Measurements from ENCODE around the gene PCDHB7. TPM values are rescaled to one million over a fixed set of nuclear protein-coding genes. Genes with fewer than 3 reads are reported as not detected.

The PCDHB7 gene
- total RNA-seq: 0.16 and 0.63 TPM in 2 replicates

GRCh38 chr5:141172381-141173204 lies at the start of gene PCDHB7:
PCDHB7 (plus strand) TSS chr5:141172644; CDS start chr5:141172836, 192 bp downstream.

DNA sequence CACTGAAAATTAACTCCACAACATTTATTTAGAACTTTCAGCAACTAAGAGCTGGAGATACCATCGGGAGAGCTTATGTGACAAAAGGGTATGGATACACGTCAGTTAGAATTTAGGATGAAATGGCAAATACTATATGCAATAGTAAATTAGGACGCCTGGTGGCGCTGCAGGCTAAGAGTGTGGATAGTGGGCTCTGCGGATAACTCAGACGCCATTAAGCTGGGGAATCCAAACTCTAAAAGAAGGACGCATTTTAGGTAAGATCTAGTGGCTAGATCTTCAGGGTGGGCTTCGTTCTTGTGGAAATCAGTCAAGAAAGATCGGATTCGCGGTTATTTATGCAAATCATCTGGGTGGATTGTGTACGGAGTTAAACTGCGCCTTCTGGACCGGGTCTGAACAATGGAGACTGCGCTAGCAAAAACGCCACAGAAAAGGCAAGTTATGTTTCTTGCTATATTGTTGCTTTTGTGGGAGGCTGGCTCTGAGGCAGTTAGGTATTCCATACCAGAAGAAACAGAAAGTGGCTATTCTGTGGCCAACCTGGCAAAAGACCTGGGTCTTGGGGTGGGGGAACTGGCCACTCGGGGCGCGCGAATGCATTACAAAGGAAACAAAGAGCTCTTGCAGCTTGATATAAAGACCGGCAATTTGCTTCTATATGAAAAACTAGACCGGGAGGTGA lies 37.3 kb upstream of the PCDHB7 start, which contains the start of gene PCDHB5:
PCDHB5 (plus strand) TSS at position 177 of the 688 bp plus-strand sequence; CDS start at position 406, 229 bp downstream.

GRCh38 chr5:141149812-141150211 lies 22.6 kb upstream of the PCDHB7 start, which contains the start of gene PCDHB6:
PCDHB6 (plus strand) TSS chr5:141150057; CDS start chr5:141150258, 201 bp downstream.

DNA sequence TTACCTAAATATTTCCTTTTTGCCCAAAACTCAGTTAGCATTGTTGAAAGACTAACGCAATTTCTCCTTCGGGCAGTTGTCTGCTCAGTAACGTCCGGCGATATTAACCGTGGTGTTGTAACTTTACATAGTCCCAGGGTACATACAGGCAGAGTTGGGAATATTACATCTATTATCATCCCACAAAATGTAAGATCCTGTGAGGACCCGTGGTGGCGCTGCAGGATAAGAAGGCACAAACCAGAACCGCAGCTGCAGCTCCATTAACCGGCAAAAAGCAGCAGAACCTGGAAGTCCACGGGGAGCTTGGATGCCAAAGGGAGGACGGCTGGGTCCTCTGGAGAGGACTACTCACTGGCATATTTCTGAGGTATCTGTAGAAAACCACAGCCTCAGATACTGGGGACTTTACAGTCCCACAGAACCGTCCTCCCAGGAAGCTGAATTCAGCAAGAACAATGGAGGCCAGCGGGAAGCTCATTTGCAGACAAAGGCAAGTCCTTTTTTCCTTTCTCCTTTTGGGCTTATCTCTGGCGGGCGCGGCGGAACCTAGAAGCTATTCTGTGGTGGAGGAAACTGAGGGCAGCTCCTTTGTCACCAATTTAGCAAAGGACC lies 5.2 kb downstream of the PCDHB7 start, which contains the start of gene PCDHB8:
PCDHB8 (plus strand) TSS at position 214 of the 615 bp plus-strand sequence; CDS start at position 459, 245 bp downstream.

DNA sequence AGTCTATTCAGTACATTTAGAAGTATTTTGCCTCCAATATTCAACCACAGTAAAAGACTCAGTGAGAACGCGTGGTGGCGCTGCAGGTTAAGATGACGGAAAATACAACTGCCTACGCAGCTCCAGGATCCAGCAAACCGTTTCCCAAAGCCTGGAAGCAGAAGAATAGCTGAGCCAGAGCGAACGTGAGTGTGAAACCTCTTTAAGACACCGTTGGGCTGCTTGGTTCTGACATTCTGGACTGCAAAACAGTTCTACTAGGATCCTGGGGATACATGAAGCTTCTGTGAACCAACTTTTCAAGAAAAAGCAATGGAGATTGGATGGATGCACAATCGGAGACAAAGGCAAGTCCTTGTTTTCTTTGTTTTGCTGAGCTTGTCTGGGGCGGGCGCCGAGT lies 9.8 kb downstream of the PCDHB7 start, which contains the start of gene PCDHB16:
PCDHB16 (plus strand) TSS at position 140 of the 400 bp plus-strand sequence; CDS start at position 313, 173 bp downstream.

DNA sequence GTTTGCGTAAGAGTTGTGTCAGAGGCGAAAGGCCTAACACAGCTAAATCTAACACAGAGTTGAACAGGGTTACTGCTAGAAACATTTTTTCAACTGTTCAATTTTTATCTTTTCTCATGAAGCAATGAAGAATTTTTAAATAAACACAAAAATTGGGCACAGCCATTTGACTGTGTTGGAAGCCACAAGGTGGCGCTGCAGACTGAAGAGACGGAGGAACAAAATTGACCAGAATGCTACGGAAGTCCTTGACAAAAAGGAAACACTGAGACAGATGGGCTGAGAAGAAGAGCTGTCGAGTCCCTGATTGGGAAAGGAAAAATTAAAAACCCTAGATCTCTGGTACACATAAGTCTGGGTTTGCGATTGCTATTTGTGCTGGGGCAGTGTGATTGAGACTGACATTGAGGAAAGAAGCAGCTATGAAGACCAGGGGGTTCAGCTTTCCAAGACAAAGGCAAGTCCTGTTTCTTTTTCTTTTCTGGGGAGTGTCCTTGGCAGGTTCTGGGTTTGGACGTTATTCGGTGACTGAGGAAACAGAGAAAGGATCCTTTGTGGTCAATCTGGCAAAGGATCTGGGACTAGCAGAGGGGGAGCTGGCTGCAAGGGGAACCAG lies 14.6 kb downstream of the PCDHB7 start, which contains the start of gene PCDHB9:
PCDHB9 (plus strand) TSS at position 265 of the 616 bp plus-strand sequence; CDS start at position 423, 158 bp downstream.

GRCh38 chr5:141192110-141192725 lies 19.8 kb downstream of the PCDHB7 start, which contains the start of gene PCDHB10:
PCDHB10 (plus strand) TSS chr5:141192353; CDS start chr5:141192553, 200 bp downstream.

GRCh38 chr5:141199359-141200235 lies 27.2 kb downstream of the PCDHB7 start, which contains the start of gene PCDHB11:
PCDHB11 (plus strand) TSS chr5:141199627; CDS start chr5:141199775, 148 bp downstream.

DNA sequence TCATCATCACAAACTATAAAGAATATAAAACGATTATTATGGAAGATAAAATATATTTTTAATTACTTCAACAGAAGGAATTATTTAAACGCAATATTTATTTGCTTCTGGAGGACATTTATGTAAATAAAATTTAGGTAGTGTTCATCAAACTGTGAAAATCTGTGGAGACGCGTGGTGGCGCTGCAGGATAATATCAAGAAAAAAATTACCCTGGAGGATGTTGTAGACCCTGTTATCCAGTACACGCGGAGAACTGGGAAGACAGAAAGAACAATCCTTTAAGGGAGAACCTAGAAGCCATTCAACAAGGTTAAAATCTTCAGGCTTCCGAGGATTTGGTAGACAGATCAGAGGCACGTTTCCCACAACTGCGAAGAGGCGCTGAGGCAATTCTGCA lies 36.0 kb downstream of the PCDHB7 start, which contains the start of gene PCDHB12:
PCDHB12 (plus strand) TSS at position 242 of the 400 bp plus-strand sequence. CDS start 189 bp downstream, outside the sequence.

DNA sequence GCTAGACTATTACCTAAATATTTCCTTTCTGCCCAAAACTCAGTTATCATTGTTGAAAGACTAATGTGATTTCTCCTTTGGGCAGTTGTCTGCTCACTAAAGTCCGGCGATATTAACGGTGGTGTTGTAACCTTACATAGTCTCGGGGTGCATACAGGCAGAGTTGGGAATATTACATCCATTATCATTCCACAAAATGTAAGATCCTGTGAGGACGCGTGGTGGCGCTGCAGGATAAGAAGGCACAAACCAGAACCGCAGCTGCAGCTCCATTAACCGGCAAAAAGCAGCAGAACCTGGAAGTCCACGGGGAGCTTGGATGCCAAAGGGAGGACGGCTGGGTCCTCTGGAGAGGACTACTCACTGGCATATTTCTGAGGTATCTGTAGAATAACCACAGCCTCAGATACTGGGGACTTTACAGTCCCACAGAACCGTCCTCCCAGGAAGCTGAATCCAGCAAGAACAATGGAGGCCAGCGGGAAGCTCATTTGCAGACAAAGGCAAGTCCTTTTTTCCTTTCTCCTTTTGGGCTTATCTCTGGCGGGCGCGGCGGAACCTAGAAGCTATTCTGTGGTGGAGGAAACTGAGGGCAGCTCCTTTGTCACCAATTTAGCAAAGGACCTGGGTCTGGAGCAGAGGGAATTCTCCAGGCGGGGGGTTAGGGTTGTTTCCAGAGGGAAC lies 41.4 kb downstream of the PCDHB7 start, which contains the start of gene PCDHB13:
PCDHB13 (plus strand) TSS at position 264 of the 684 bp plus-strand sequence; CDS start at position 469, 205 bp downstream.

GRCh38 chr5:141223112-141223783 lies 50.8 kb downstream of the PCDHB7 start, which contains the start of gene PCDHB14:
PCDHB14 (plus strand) TSS chr5:141223343; CDS start chr5:141223506, 163 bp downstream.

Other genes starting within 250 kb of the PCDHB7 start
- under 0.01 TPM in 1 of 2 replicates, not detected in the other for gene PCDHAC1, start 246.3 kb upstream of the PCDHB7 start, total RNA-seq
- gene PCDHAC2, start 206.2 kb upstream of the PCDHB7 start, total RNA-seq: 0.25 and 0.65 TPM in 2 replicates
- not detected in 2 replicates for gene PCDHB1, start 121.3 kb upstream of the PCDHB7 start, total RNA-seq
- gene PCDHB2, start 78.0 kb upstream of the PCDHB7 start, total RNA-seq: 0.49 and 0.76 TPM in 2 replicates
- gene PCDHB3, start 72.2 kb upstream of the PCDHB7 start, total RNA-seq: 0.16 and 0.38 TPM in 2 replicates
- gene PCDHB4, start 50.8 kb upstream of the PCDHB7 start, total RNA-seq: 0.13 and 0.49 TPM in 2 replicates
- gene PCDHB5, start 37.4 kb upstream of the PCDHB7 start, total RNA-seq: 0.33 and 1.5 TPM in 2 replicates
- gene PCDHB6, start 22.6 kb upstream of the PCDHB7 start, total RNA-seq: under 0.01 TPM in 1 of 2 replicates, not detected in the other
- gene PCDHB8, start 5.1 kb downstream of the PCDHB7 start, total RNA-seq: 0.25 TPM in 1 of 2 replicates, not detected in the other
- gene PCDHB16, start 9.7 kb downstream of the PCDHB7 start, total RNA-seq: 0.16 and 0.63 TPM in 2 replicates
- gene PCDHB9, start 14.5 kb downstream of the PCDHB7 start, total RNA-seq: 0.25 TPM in 1 of 2 replicates, not detected in the other
- gene PCDHB10, start 19.7 kb downstream of the PCDHB7 start, total RNA-seq: 0.16 and 0.89 TPM in 2 replicates
- gene PCDHB11, start 27.0 kb downstream of the PCDHB7 start, total RNA-seq: 0.16 and 0.63 TPM in 2 replicates
- gene PCDHB12, start 36.1 kb downstream of the PCDHB7 start, total RNA-seq: under 0.01 and 0.25 TPM in 2 replicates
- 0.16 and 1.1 TPM in 2 replicates for gene PCDHB13, start 41.3 kb downstream of the PCDHB7 start, total RNA-seq
- 0.16 and 0.63 TPM in 2 replicates for gene PCDHB14, start 50.7 kb downstream of the PCDHB7 start, total RNA-seq
- gene PCDHB15, start 72.8 kb downstream of the PCDHB7 start, total RNA-seq: 0.16 and 1.0 TPM in 2 replicates
- gene SLC25A2, start 131.4 kb downstream of the PCDHB7 start, total RNA-seq: 0.63 TPM in 1 of 2 replicates, not detected in the other
- 24.3 and 29.2 TPM in 2 replicates for gene TAF7, start 148.1 kb downstream of the PCDHB7 start, total RNA-seq
- 0.33 and 0.51 TPM in 2 replicates for gene PCDHGA1, start 157.9 kb downstream of the PCDHB7 start, total RNA-seq
- 1.1 and 4.1 TPM in 2 replicates for gene PCDHGA2, start 166.1 kb downstream of the PCDHB7 start, total RNA-seq
- 0.65 and 2.5 TPM in 2 replicates for gene PCDHGA3, start 171.2 kb downstream of the PCDHB7 start, total RNA-seq
- gene PCDHGB1, start 177.5 kb downstream of the PCDHB7 start, total RNA-seq: 0.49 and 2.9 TPM in 2 replicates
- 0.33 and 2.2 TPM in 2 replicates for gene PCDHGA4, start 182.4 kb downstream of the PCDHB7 start, total RNA-seq
- gene PCDHGB2, start 187.3 kb downstream of the PCDHB7 start, total RNA-seq: 0.65 and 2.5 TPM in 2 replicates
- gene PCDHGA5, start 191.5 kb downstream of the PCDHB7 start, total RNA-seq: 0.33 and 1.5 TPM in 2 replicates
- gene PCDHGB3, start 197.6 kb downstream of the PCDHB7 start, total RNA-seq: 0.98 and 3.8 TPM in 2 replicates
- gene PCDHGA6, start 201.2 kb downstream of the PCDHB7 start, total RNA-seq: 1.6 and 5.6 TPM in 2 replicates
- gene PCDHGA7, start 210.1 kb downstream of the PCDHB7 start, total RNA-seq: 0.49 and 4.1 TPM in 2 replicates
- 4.2 and 7.1 TPM in 2 replicates for gene PCDHGB4, start 215.1 kb downstream of the PCDHB7 start, total RNA-seq
- under 0.01 and 0.89 TPM in 2 replicates for gene PCDHGA8, start 220.0 kb downstream of the PCDHB7 start, total RNA-seq
- 10.6 and 15.8 TPM in 2 replicates for gene PCDHGB5, start 225.3 kb downstream of the PCDHB7 start, total RNA-seq
- gene PCDHGA9, start 230.1 kb downstream of the PCDHB7 start, total RNA-seq: 0.98 and 6.1 TPM in 2 replicates
- 2.0 and 6.3 TPM in 2 replicates for gene PCDHGB6, start 235.4 kb downstream of the PCDHB7 start, total RNA-seq
- 2.8 and 10.5 TPM in 2 replicates for gene PCDHGA10, start 240.3 kb downstream of the PCDHB7 start, total RNA-seq
- 5.1 and 18.1 TPM in 2 replicates for gene PCDHGB7, start 245.0 kb downstream of the PCDHB7 start, total RNA-seq
- gene PCDHGA11, start 248.4 kb downstream of the PCDHB7 start, total RNA-seq: 5.4 and 10.4 TPM in 2 replicates

All from mesangial cell (primary cell).